ENCODE measurements around the gene GPC6.

Gene GPC6

GRCh38 chr13:94232956-94233355 lies 1006.3 kb downstream of the GPC6 start:
- DNase-seq, result no peak

GRCh38 chr13:94233401-94233800 lies 1006.8 kb downstream of the GPC6 start:
- DNase-seq, result no peak

- no peak for DNase-seq
Measured at GRCh38 chr13:94233837-94234236, 1007.2 kb downstream of the GPC6 start.

DNA sequence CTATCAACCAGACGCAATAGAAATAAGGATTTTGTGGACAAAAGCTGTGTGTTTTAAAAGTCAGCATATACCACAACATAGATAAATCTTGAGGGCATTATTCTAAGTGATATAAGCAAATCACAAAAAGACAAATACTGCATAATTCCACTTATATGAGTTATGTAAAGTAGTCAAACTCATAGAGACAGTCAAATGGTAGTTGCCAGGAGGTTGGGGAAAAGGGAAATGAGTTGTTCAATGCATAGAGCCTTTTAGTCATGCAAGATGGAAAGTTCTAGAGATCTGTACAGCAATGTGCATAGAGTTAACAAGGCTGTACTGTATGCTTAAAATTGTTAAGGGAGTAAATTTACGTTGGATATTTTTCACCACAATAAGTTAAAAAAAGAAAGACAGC lies 1008.1 kb downstream of the GPC6 start:
- DNase-seq, result no peak

GRCh38 chr13:94236132-94236531 lies 1009.5 kb downstream of the GPC6 start:
- no peak for DNase-seq

DNA sequence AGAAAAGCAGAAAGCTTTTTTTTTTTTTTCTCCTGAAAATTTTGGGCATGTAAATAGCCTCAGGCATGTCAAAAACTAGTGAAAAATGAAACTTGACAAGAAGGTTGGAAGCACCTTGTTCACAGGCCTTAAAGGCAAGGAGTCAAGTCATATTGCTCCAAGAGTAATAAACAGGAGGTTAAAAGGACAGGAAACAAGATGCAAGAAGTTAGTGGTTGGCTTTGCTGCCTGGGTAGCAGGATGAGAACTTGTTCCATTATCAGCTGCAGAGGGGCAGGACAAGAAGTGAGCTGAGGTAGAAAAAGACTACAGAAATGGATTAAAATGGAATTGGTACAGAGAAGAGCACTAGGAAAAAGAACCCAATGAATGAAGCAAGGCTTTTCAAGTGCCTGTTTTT lies 1010.3 kb downstream of the GPC6 start:
- peak; percentile 7 for DNase-seq

GRCh38 chr13:94239135-94239534 lies 1012.5 kb downstream of the GPC6 start:
- peak; percentile 17 for DNase-seq

DNA sequence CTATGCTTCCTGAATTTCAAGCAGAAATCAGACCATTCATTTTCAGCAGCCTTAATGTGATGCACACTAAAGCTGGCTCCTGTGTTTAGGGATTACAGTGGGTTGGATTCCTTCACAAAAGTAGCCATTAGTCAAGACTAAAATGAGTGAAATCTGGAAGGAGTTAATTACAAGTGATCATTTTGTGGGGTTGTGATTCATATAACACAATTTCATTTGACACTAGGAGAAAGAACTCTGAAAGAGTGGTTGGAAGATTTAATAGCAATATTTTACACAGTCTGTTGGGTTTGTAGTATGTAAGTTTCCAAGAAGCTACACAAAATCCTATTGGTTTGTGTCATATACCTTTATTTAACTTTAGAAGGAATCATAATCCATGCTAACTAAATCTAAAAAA lies 1015.9 kb downstream of the GPC6 start:
- DNase-seq, result no peak

DNA sequence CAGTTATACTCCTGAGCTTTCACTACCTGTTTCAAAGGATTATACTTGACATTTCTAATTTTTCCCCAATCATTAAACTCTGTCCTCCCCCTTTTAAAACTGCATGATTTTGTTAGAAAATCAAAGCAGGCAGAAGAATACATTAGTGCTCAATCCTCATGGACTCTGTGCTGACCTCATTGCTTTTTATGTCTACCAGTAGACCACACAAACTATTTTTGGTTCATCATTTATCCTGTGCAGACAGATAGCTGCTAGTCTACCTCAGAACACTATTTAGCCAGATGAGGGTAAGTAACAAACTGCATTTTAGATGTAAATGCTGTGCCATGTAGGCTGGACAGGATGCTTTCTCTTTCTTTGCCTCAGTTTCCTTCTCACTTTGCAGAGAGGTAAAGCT lies 1016.9 kb downstream of the GPC6 start:
- no peak for DNase-seq

GRCh38 chr13:94246495-94246894 lies 1019.9 kb downstream of the GPC6 start:
- DNase-seq, result no peak

DNA sequence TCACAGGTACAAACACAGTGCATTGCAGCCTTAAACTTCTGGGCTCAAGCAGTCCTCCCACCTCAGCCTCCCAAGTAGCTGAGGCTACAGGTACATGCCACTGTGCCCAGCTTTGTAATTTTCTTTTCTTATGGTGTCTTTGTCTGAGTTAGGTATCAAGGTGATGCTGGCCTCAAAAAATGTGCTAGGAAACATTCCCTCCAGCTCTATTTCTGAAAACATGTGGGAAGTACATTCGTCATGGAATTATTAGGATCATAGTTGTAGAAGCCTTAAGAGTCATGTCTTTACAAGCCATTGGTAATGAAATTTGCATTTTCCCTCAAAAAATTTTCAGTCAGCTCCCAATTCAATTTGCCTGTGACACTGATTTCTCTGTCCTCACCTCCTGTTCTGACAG lies 1021.3 kb downstream of the GPC6 start:
- no peak for DNase-seq

- no peak for DNase-seq
Measured at GRCh38 chr13:94248454-94249228, 1022.0 kb downstream of the GPC6 start.

- no peak for DNase-seq
Measured at GRCh38 chr13:94249512-94249911, 1022.9 kb downstream of the GPC6 start.

DNA sequence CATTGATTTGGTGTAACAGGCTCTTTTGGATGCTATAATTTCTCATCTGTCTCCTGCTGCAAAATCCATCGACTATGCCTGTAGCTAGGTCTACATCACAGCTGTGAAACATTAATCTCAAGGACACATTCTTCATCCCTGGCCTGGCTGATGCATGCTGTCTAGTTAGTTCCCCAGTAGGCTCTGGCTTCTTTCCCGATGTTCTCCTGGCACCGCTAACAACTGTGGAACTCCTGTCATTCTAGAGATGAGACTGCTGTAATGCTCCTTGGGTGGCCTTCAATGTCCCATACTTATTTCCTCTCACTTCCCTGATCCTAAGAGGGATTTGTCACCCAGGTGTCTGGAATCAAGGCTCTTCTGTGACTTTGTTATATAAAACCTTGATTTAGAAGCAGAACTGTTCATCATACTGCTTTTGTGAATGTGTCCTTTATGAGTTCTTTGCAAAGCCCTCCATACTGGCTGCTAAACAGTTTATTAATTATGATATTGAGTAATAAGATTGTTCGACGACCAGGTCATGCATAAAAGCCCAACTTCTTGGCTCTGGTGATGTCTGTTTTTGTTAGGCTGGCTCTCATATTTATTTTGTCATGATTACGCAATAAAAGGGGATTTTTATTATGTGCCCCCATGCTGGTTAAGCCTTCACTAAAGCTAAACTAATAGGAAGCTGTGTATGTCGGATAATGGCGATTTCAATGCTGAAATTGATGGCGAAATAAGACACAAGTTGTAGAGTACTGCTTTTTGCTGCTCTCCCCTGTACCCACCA lies 1025.4 kb downstream of the GPC6 start:
- DNase-seq, result no peak

DNA sequence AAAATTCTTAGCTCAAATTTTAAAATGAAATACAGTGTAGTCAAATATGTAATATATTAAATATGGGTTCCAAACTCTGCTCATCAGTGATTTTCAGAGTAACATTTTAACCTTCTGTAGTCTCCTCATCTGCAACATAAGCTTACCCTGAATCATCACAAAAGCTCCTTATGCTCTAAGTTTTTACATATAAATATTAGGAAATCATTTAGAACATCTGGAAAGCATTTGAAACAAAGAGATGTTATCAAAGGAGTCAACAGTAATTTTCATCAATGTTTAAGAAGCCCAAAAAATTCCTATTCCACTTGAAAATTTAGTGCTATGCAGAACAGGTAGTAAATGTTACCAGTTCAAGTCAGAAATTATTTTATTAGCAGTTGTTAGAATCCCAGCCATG lies 1028.1 kb downstream of the GPC6 start:
- DNase-seq, result no peak

DNA sequence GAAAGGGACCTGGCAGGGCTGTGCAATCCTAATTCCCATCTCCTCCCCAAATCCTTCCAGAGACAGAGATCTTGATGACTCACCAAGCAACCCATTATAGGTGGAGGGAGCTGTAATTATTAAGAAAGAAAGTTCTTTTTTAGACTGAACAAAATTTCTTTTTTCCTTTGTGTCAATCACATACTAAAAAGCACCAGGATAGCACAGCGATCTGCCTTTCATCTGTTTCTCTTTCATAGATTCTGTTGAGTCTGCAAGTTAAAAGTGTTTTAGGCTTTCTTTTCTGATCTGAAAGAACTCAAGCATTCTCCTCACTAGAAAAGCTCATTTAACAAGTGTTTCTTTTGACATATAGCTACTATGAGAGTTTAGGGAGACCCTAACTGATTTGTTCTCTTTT lies 1030.1 kb downstream of the GPC6 start:
- DNase-seq, result no peak

GRCh38 chr13:94259984-94260383 lies 1033.4 kb downstream of the GPC6 start:
- no peak for DNase-seq

- DNase-seq, result no peak
Measured at GRCh38 chr13:94261163-94261562, 1034.6 kb downstream of the GPC6 start.

DNA sequence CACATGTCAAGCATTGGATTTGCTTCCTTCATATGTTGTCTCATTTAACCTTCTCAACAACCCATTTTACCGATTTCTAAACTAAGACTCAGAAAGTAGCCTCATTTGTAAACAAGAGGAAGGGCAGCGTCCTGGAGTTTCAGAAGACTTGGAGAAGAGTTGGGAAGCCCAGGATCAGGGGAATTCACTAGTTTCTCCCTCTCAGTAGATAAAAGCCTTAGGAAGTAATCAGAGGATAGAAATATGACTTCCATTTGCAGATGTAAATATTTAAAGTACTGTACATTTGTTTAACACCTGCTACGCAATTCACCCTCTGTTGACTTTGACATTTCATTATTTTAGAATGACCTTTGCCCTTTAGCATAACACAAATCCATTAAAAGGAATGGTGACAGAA lies 1036.4 kb downstream of the GPC6 start:
- DNase-seq, result no peak

GRCh38 chr13:94267581-94268366 lies 1041.2 kb downstream of the GPC6 start:
- DNase-seq, result no peak

- no peak for DNase-seq
Measured at GRCh38 chr13:94268661-94269060, 1042.1 kb downstream of the GPC6 start.

- no peak for DNase-seq
Measured at GRCh38 chr13:94269557-94269956, 1043.0 kb downstream of the GPC6 start.

DNA sequence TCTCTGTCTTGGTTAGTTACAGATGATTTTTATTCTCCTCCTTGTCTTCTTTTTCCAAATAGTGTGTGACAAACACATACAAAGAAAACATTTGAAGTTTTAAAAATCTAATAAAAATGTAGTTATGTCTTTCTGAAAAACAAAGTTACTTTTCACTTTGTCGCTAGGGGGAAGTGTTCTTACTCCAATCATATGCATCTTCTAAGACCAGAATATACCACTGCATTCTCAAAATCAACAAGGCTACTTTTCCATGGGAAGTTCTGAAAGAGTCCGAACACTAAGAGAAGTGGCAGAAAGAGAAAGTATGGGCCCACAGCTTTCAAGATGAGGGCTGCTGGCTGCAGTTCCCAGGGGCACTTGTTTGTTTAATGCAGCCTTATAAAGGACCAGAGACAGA lies 1043.9 kb downstream of the GPC6 start:
- DNase-seq, result no peak

- no peak for DNase-seq
Measured at GRCh38 chr13:94272038-94272437, 1045.4 kb downstream of the GPC6 start.
